ENCODE data around the gene IRAK3. TPM values are rescaled to one million over a fixed set of nuclear protein-coding genes. Genes with fewer than 3 reads are reported as not detected.

IRAK3 gene
- total and polyA plus RNA-seq, 10 donors = 4.4 to 157 (median 73.5) TPM

DNA sequence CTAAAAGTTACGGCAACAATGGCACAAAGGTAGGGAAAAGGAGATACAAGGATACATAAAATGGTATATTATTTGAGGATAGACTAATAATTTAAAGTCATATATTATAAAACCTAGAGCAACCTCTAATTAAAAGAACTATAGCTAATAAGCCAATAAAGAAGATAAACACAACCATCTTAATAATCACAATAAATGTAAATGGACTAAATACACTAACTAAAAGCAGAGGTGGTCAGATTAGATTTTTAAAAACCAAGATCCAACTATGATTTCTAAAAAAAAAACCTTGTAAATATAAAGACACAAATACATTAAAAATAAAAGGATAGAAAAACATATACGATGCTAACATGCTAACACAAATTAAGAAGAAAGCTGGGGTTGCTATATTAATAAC is 47.7 kb upstream of the IRAK3 start:
- peaks cover 11 to 29% (median 21%) of the 10 kb centered on the region in 6 donors for H3K4me1 ChIP-seq
- WGBS, 5 donors = 97 to 100% (median 99%) methylated on average over 2 of the region's 2 CpGs
- intact Hi-C loops (cut with DNase I; ENCODE audit: low total_unique reads) = no loop called here
- no peaks in the 10 kb centered on the region for H3K27me3 ChIP-seq (replicated peaks in 1 of 7)
- H3K4me3 ChIP-seq = no peak overlapping the region
- no peak for DNase-seq
- H3K27ac ChIP-seq = no peak overlapping the region
- TF ChIP-seq POLR2A (IDR thresholded peaks at IDR 0.05) (no peak), CTCF (IDR thresholded peaks at IDR 0.05 in 8 of 11, conservative IDR thresholded peaks at IDR 0.05 in 3 of 11) (no peak), POLR2AphosphoS5 (IDR thresholded peaks at IDR 0.05) (no peak)
- H3K36me3 ChIP-seq = peaks cover 6 to 100% (median 66%) of the 10 kb centered on the region in 6 donors
- H3K9me3 ChIP-seq = peaks cover 3 to 31% (median 26%) of the 10 kb centered on the region in 8 donors

DNA sequence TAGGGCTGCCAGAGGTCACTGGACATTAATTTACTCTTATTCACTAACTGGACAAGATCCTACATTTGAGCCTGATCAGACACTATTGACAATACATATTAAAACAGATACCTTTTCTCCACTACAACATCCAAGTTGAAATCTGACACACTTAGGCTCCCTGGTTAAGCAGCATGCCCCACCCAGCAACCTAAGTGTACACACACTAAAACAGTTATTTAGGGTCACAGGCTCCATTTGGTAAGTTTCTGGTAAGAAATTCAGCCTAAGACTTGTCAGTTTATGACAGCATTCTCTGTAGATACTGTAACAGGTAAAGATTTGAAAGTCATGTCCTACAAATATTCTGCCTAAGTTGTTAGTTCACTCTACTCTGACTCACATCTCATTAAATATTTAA is 46.2 kb upstream of the IRAK3 start:
- no peak for TF ChIP-seq POLR2A (IDR thresholded peaks at IDR 0.05)
- TF ChIP-seq CTCF (IDR thresholded peaks at IDR 0.05 in 8 of 11, conservative IDR thresholded peaks at IDR 0.05 in 3 of 11) = no peak
- no peak for TF ChIP-seq POLR2AphosphoS5 (IDR thresholded peaks at IDR 0.05)
- intact Hi-C loops (cut with DNase I; ENCODE audit: low total_unique reads) = no loop called here
- no peak for DNase-seq
- Histone ChIP-seq H3K27ac (peak overlapping the region in 2 of 8 donors; percentile 85), H3K4me3 (no peak overlapping the region), H3K27me3 (replicated peaks in 1 of 7) (no peaks in the 10 kb centered on the region), H3K9me3 (peaks cover 3 to 31% (median 26%) of the 10 kb centered on the region in 8 donors), H3K36me3 (peaks cover 6 to 100% (median 57%) of the 10 kb centered on the region in 6 donors), H3K4me1 (peaks cover 11 to 41% (median 24%) of the 10 kb centered on the region in 6 donors)

GRCh38 chr12:66143868-66144267 is 45.1 kb upstream of the IRAK3 start:
- Histone ChIP-seq H3K36me3 (peaks cover 4 to 100% (median 59%) of the 10 kb centered on the region in 6 donors), H3K27ac (peak overlapping the region in 7 of 8 donors; percentile 71 to 85 (median 84)), H3K9me3 (peaks cover 3 to 31% (median 26%) of the 10 kb centered on the region in 8 donors), H3K27me3 (replicated peaks in 1 of 7) (no peaks in the 10 kb centered on the region), H3K4me3 (no peak overlapping the region), H3K4me1 (peaks cover 11 to 41% (median 24%) of the 10 kb centered on the region in 6 donors)
- TF ChIP-seq POLR2A (IDR thresholded peaks at IDR 0.05) = no peak
- TF ChIP-seq POLR2AphosphoS5 (IDR thresholded peaks at IDR 0.05) = no peak
- no peak for TF ChIP-seq CTCF (IDR thresholded peaks at IDR 0.05 in 8 of 11, conservative IDR thresholded peaks at IDR 0.05 in 3 of 11)
- intact Hi-C loops (cut with DNase I; ENCODE audit: low total_unique reads) = no loop called here
- WGBS, 5 donors = 93 to 97% (median 96%) methylated on average over 1 of the region's 1 CpG
- DNase-seq = no peak

DNA sequence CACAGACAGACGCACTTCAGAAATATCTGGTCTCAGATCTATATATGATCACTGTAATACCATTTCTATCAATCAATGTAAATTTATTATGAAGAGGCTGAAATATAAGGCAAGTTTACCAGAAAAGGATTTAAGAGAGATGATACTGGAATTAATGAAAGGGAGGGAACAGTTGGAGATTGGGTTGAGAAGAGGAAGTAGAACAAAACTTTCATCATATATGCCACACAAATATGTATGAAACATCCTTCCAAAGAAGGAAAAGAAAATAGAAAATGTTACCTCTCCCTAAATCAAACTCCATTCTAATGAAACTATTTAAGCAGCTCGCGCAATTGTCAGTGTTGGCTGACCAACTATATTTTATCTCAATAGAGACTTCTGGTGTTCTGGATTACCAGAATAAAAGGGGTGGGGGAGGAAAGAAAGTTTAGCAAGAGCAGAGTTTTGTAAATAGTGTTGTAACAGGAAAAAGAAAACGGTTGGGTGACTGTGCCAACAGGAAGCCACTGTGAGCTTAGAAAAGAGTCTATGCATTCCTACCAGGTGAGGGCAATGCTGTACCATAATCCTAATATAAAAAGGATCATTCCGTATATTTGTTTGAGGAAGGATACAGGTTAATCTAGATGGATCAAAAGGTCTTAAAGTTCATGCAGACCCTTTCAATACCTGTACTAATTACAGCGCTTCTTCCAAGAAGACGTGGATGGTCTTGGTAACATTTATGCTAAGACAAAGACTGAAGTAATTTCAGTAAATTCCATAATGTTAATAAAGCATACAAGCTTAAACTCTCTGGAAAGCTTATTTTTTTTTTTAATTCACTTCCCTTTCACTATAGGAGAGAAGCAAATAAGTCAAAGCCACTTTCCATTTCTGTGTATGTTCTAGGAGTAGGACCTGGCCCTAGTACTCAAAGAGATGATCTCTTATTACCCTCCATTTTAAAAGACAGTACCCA is 43.9 kb upstream of the IRAK3 start:
- DNase-seq = no peak
- peak overlapping the region in 1 of 8 donors; percentile 26 for H3K4me3 ChIP-seq
- TF ChIP-seq POLR2A (IDR thresholded peaks at IDR 0.05) (no peak), CTCF (IDR thresholded peaks at IDR 0.05 in 8 of 11, conservative IDR thresholded peaks at IDR 0.05 in 3 of 11) (peak; percentile 49 to 83 (median 66)), POLR2AphosphoS5 (IDR thresholded peaks at IDR 0.05) (peak in 1 of 3 donors; percentile 64)
- WGBS, 5 donors = 24 to 36% (median 31%) methylated on average over 7 of the region's 7 CpGs
- H3K27me3 ChIP-seq (replicated peaks in 1 of 7) = no peaks in the 10 kb centered on the region
- H3K4me1 ChIP-seq = peaks cover 11 to 46% (median 24%) of the 10 kb centered on the region in 6 donors
- peaks cover 3 to 26% (median 24%) of the 10 kb centered on the region in 8 donors for H3K9me3 ChIP-seq
- intact Hi-C loops (cut with DNase I; ENCODE audit: low total_unique reads) = no loop called here
- peaks cover 4 to 99% (median 52%) of the 10 kb centered on the region in 6 donors for H3K36me3 ChIP-seq
- H3K27ac ChIP-seq = peak overlapping the region; percentile 44 to 85 (median 84)
